Stimulated activated CD4-positive, alpha-beta T cell treated with anti-CD3 and anti-CD28 coated beads, TNF-alpha, amount 100 ng/mL, for 1 hour (primary cell): Measurements from ENCODE around the gene TGFB1I1.
"Not testable (repeated sequence)": the region's sequence is repeated elsewhere in the genome, so short reads cannot be mapped to it uniquely, and the experiment has no call there.

ENCODE experiments used
- DNase-seq, 3 donors: peaks; one replicate each; pipeline ENCODE4 v3.0.0-alpha.2; 2020; ENCODE audit warnings: low read depth in 3 of 3, low spot score in 1 of 3

TGFB1I1 gene

GRCh38 chr16:31487071-31487719 lies 15.2 kb downstream of the TGFB1I1 start:
- no peak for DNase-seq

DNA sequence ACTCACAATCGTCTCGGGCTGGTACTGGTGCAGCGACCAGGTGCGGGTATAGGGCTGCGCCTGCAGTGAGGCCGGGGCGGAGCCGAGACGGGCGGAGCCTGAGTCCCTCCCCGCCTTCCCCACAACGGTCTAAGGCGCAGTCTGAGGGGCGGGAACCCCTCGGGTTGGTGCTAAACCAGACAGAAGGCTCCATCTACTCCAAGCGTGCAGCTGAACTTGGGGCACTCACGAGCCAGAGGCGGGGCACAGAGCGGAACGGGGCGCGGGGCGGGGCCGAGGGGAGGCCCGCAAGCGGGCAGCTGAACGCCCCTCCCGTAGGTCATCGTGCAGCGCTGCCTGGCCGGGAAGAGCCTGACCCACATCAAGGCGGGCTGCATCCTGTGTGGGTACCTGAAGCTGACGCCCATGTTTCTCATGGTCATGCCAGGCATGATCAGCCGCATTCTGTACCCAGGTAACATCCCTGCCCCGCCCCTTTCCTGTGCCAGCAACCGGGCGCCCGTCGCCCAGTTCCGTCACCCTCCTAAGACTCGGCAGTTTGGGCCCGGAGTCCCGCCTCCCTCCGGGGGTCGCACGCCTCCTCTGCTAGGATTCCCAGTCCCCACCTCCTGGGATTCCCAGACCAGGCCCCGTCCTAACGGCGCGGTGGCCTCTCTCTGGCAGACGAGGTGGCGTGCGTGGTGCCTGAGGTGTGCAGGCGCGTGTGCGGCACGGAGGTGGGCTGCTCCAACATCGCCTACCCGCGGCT lies 15.9 kb downstream of the TGFB1I1 start:
- peak; percentile 43 to 45 (median 45) for DNase-seq

GRCh38 chr16:31488468-31489297 lies 16.7 kb downstream of the TGFB1I1 start:
- DNase-seq: no peak

GRCh38 chr16:31489298-31489564 lies 17.3 kb downstream of the TGFB1I1 start:
- no peak for DNase-seq

DNA sequence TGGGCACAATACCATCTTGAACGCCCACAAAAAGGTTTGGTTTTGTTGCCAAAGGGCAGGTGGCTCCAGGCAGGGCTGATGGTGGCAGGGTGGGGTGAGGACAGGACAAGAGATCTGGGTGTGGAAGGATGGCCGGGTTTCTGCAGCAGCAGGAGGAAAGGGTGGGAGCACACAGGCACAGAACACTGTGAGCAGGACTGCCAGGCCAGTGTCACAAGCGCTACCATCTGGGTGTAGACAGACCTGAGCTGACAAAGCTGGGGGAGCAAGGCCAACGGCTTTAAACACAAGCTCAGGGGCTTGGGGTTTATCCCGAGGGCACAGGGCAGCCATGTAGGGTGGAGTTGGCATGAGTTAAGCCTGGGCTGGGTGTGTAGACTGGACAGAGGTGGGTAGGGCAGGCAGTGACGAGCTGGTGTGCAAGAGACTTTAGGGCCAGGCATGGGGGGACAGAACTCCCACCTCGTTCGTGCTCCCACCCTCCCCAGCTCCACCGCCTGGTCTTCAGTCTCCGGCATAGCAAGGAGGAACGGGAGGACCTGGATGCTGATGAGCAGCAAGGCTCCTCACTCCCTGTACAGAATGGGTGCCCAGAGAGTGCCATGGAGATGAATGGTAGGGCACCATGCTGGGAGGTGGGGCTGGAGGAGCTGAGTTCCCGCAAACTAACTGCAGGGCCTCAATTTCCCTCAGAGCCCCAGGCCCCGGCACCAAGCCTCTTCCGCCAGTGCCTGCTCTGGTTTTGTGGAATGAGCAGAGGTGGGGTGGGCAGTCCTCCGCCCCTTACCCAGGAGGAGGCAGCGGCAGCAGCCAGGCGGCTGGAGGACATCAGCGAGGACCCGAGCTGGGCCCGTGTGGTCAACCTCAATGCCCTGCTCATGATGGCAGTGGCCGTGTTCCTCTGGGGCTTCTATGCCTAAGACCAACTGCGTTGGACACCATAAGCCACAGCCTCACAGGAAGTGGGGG lies 17.9 kb downstream of the TGFB1I1 start:
- no peak for DNase-seq

DNA sequence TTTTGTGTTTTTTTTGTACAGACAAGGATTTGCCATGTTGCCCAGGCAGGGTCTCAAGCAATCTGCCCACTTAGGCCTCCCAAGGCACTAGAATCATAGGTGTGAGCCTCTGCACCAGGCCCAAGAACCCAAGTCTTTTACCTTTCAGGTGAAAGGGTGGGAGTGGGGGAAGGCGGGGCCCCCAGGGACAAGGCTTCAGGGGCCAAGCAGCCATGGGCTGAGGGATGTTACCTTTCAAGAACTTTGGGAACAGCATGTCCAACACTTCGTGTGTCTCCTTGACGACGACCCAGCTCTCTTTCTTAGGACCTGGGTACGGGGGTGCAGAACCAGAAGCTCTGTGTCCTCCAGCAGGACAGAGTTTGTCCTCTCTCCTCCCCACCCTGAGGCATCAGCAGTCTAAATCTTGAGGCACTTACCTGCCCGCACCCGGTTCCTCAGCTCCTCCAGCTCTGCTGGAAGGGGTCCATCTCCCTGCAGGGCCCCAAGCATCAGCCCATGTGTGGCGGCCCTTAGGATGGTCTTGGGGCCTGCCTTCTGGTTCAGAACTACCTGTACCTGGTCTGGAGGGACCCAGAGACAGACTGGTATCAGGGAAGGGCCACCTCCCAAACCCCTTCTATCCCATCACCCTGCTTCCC lies 19.9 kb downstream of the TGFB1I1 start:
- no peak for DNase-seq

DNA sequence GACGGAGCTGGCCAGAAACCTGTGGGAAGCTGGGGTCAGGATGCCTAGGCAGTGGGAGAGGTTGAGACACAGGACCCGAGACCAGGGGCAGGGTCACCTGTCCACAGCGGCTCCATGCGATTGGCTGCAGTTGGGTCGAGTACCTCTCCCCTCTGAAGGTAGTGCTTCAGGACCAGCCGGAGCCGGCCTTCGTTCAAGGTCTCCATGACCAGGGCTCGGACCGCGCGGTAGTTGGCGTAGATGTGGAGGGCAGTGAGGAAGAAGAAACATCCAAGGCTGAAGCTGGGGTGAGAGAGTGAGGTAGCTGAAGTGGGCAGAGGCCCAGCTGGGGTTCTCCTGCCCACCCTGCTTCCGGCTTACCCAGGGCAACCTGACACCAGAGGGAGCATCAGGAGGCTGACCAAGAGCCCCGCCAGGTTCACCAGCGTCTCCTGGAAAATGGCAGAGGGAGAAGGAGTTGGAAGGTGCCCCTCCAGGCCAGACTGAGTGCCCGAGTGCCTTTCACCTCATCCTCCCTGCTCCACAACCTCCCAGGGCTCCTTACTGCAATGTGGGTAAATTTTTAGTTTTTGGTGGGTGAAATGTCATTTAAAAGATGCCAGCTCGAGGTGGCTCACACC lies 21.7 kb downstream of the TGFB1I1 start:
- no peak for DNase-seq

GRCh38 chr16:31496670-31497069 lies 24.7 kb downstream of the TGFB1I1 start:
- DNase-seq: no peak

DNA sequence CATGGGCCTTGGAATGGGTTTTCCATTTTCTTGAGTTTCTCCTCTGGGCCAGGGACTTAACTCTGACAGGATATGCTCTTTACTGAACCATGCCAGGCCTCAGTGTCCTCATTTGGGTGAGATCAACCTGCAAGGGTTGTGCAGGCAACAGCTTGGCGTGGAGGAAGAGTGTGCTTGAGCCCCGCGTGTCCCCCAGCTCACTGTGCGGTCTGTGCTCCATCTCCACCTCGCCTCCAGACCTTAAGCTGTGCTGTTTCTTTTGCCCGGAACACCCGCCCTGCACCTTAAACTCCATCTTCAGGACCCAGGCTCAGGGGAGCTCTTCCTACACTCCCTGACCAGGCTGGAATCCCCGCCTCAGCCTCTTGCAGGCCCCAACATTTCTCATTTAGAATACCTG lies 26.5 kb downstream of the TGFB1I1 start:
- no peak for DNase-seq

GRCh38 chr16:31499928-31500327 lies 28.0 kb downstream of the TGFB1I1 start:
- DNase-seq: no peak

- no peak for DNase-seq
Measured at GRCh38 chr16:31501226-31501965, 29.4 kb downstream of the TGFB1I1 start.

DNA sequence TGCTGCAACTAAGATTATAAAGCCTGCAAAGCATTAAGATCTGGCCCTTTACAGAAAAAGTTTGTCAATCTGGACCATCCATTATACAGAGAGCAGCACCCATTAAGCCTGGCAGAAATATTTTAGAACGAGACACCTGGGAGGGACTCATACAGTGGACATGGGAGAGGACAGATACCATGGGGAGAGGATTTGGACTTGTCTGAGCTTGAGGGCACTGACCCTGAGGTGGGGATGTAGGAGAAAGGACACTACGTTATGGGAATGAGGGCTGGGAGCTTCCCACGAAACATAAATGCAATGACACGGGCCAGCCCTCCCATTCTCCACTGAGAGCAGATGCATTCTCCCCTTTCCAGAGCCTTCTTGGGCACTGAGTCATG lies 30.0 kb downstream of the TGFB1I1 start:
- no peak for DNase-seq

GRCh38 chr16:31502981-31503380 lies 31.0 kb downstream of the TGFB1I1 start:
- DNase-seq: no peak

DNA sequence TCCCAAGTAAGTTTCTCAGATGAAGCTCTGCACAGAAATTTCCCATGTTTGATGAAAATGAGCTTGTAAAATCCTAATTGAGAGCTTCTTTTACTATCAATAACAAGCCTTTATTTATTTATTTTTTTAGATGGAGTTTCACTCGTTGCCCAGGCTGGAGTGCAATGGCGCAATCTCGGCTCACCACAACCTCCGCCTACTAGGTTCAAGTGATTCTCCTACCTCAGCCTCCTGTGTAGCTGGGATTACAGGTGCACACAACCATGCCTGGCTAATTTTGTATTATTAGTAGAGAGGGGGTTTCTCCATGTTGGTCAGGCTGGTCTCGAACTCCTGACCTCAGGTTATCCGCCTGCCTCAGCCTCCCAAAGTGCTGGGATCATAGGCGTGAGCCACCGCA lies 31.6 kb downstream of the TGFB1I1 start:
- not testable (repeated sequence) for DNase-seq

GRCh38 chr16:31504159-31504558 lies 32.2 kb downstream of the TGFB1I1 start:
- DNase-seq: no peak

DNA sequence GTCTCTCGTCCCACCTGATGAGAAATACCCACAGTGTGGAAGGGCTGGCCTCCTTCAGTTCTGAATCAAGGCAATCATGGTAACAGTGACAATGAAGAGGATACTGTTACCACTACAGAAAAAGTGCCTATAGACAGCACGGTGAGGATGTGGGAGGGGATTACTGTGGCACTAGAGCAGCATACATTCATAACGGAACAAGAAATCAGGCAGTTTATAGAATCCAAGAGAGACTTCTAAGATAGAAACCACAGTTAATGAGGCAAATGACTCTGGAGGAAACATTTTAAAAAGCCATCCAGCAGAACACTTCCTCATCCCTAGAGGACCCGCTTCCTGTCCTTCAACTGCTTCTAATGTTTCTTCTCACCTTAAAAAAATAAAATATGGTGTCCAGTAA lies 33.5 kb downstream of the TGFB1I1 start:
- DNase-seq: no peak

DNA sequence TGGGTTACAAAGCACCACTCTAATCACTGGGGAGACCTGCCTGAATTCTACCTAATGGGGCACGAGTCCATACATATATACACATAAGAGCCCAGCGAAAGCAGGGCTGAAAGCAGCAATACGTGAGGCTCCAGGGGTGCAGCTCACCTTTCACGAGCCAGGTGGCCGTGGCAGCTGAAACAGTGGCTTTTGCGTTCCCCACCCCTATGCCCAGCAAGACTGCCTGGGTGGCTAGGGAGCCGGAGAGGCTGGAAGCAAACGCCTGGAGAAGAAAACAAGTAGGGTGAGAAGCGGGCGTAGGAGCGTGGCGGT lies 35.6 kb downstream of the TGFB1I1 start:
- no peak for DNase-seq

DNA sequence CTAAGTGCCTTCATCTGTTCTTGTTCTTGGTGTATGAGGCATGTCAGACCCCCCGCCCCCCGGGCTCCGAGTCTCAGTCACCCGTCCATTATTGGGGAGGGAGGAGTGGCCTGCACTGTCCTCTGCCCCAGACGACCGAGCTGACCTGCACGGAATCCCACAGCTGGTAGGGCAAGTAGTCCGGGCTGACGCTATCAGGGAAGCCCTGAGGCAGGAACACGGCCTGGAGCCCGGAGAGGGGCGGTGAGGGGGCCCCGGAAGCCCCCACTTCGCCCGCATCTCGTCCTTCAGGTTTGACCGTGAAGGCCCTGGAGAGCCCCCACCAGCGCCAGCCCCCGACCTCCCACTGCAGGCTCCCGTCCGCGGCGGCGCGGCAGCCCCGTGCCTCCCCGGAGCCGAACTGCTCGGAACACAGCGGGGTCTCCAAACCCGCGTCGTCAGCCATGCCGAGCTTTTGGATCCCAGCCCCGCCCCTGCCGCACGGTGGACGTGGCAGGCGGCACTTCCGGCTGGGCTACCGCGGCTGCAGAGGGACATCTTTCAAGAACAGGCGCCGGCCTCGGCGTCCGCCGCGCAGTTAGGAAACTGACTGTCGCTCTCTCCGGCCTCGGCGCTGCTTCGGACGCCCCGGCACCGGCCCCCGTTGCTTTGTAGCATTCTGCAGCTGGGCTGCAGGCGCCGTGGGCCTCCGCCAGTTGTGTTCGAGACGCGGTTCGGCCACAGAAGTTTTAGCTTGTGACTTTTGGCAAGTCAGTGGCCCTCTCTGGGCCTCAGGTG lies 36.2 kb downstream of the TGFB1I1 start, which contains the start of gene RUSF1:
Gene RUSF1 (minus strand): TSS at position 463 of the 777 bp plus-strand sequence. CDS start 18 bp downstream, at position 445.
- peak; percentile 53 to 70 (median 58) for DNase-seq

- DNase-seq: no peak
Measured at GRCh38 chr16:31508706-31509195, 36.8 kb downstream of the TGFB1I1 start.
